Neural cell (in vitro differentiated cells): ENCODE results near the gene ANP32D. TPM values are rescaled to one million over a fixed set of nuclear protein-coding genes. Genes with fewer than 3 reads are reported as not detected.
"Not testable (repeated sequence)": the region's sequence is repeated elsewhere in the genome, so short reads cannot be mapped to it uniquely, and the experiment has no call there.

Experiments used
- H2AFZ ChIP-seq: fragments of 200-600, 300-800 bp; sonication (generic), shearing (Covaris generic); 2 replicates; pipeline ENCODE4 v1.6.0; 2014; ENCODE audit warnings: low read depth, mild to moderate bottlenecking, antibody characterized with exemption, low read length, moderate library complexity
- H3F3A ChIP-seq: fragments of 200-600 bp; shearing (Covaris generic); 2 replicates; pipeline ENCODE4 v1.6.1; 2016; ENCODE audit warnings: mild to moderate bottlenecking, moderate library complexity, mixed read lengths, antibody characterized with exemption, low read length; ENCODE audit not compliant: insufficient read depth, poor library complexity, severe bottlenecking
- H3K27ac ChIP-seq: fragments of 200-600, 300-800 bp; sonication (generic), shearing (Covaris generic); 2 replicates; pipeline ENCODE4 v1.5.1; 2014; ENCODE audit warnings: mild to moderate bottlenecking, low read length, moderate library complexity
- H3K27me3 ChIP-seq: fragments of 300-800, 200-600 bp; sonication (generic), shearing (Covaris generic); 2 replicates; pipeline ENCODE4 v1.6.0; 2014; ENCODE audit warnings: mild to moderate bottlenecking, low read depth, low read length, moderate library complexity; ENCODE audit not compliant: insufficient read depth
- H3K36me3 ChIP-seq: fragments of 300-800, 200-600 bp; sonication (generic), shearing (Covaris generic); 2 replicates; pipeline ENCODE4 v1.5.1; 2014; ENCODE audit warnings: mild to moderate bottlenecking, antibody characterized with exemption, low read length, moderate library complexity; ENCODE audit not compliant: insufficient read depth
- H3K4me2 ChIP-seq: fragments of 300-800, 200-600 bp; sonication (generic), shearing (Covaris generic); 2 replicates; pipeline ENCODE4 v1.6.0; 2014; ENCODE audit warnings: mild to moderate bottlenecking, low read length
- H3K4me3 ChIP-seq: fragments of 300-800, 200-600 bp; sonication (generic), shearing (Covaris generic); 2 replicates; pipeline ENCODE4 v1.5.1; 2014; ENCODE audit warnings: mild to moderate bottlenecking, low read length, moderate library complexity
- H3K79me2 ChIP-seq: fragments of 200-600 bp; shearing (Covaris generic); replicated peaks from 2 replicates; pipeline ENCODE4 v1.6.0; 2014; ENCODE audit warnings: mild to moderate bottlenecking, low read length, moderate library complexity; ENCODE audit not compliant: insufficient read depth
- H3K9ac ChIP-seq: fragments of 300-800, 200-600 bp; sonication (generic), shearing (Covaris generic); 2 replicates; pipeline ENCODE4 v1.6.1; 2016; ENCODE audit warnings: mild to moderate bottlenecking, low read length, mixed read lengths
- H3K9me2 ChIP-seq: fragments of 200-600 bp; shearing (Covaris generic); 2 replicates; pipeline ENCODE4 v1.6.1; 2016; ENCODE audit warnings: mild to moderate bottlenecking, low read length, mixed read lengths; ENCODE audit not compliant: insufficient read depth
- H3K9me3 ChIP-seq: fragments of 200-600, 300-800 bp; sonication (generic), shearing (Covaris generic); 2 replicates; pipeline ENCODE4 v1.6.1; 2016; ENCODE audit warnings: mild to moderate bottlenecking, mixed run types, low read length, moderate library complexity, mixed read lengths
- H4K20me1 ChIP-seq: fragments of 200-600 bp; shearing (Covaris generic); 2 replicates; pipeline ENCODE4 v1.6.1; 2016; ENCODE audit warnings: mild to moderate bottlenecking, mixed run types; ENCODE audit not compliant: insufficient read depth
- CTCF ChIP-seq: fragments of 450-650 bp; IDR thresholded peaks from 2 replicates; pipeline ENCODE4 v1.5.1; 2014; ENCODE audit warnings: antibody characterized with exemption, mild to moderate bottlenecking, moderate library complexity; ENCODE audit not compliant: poor library complexity, severe bottlenecking
- EP300 ChIP-seq: fragments of 450-650 bp; conservative IDR thresholded peaks from 2 replicates; pipeline ENCODE4 v1.6.1; 2014; ENCODE audit warnings: antibody characterized with exemption, mild to moderate bottlenecking, moderate library complexity; ENCODE audit not compliant: poor library complexity, severe bottlenecking
- EZH2 ChIP-seq: fragments of 200-600, 300-800 bp; shearing (Covaris generic), sonication (generic); IDR thresholded peaks from 2 replicates; pipeline ENCODE4 v1.6.1; 2014; ENCODE audit warnings: antibody characterized with exemption, low read length, borderline replicate concordance, mild to moderate bottlenecking; ENCODE audit not compliant: insufficient read depth, poor library complexity, severe bottlenecking
- MXI1 ChIP-seq: fragments of 450-650 bp; conservative IDR thresholded peaks from 2 replicates; pipeline ENCODE4 v1.6.1; 2014; ENCODE audit warnings: antibody characterized with exemption, mild to moderate bottlenecking; ENCODE audit not compliant: poor library complexity, severe bottlenecking
- POLR2AphosphoS5 ChIP-seq: IDR thresholded peaks from 2 replicates; pipeline ENCODE4 v1.6.1; 2012
- RAD21 ChIP-seq: fragments of 450-650 bp; conservative IDR thresholded peaks from 2 replicates; pipeline ENCODE4 v1.6.1; 2014; ENCODE audit warnings: antibody characterized with exemption, mild to moderate bottlenecking, moderate library complexity
- REST ChIP-seq: IDR thresholded peaks from 2 replicates; pipeline ENCODE4 v1.6.1; 2012; ENCODE audit warnings: borderline replicate concordance
- SMC3 ChIP-seq: fragments of 450-650 bp; conservative IDR thresholded peaks from 2 replicates; pipeline ENCODE4 v1.6.1; 2014; ENCODE audit warnings: antibody characterized with exemption, mild to moderate bottlenecking, moderate library complexity; ENCODE audit not compliant: poor library complexity
- TAF1 ChIP-seq: IDR thresholded peaks from 2 replicates; pipeline ENCODE4 v1.6.1; 2012; ENCODE audit warnings: low read depth
- polyA plus RNA-seq: library from polyadenylated mRNA; depleted of rRNA; stranded (reverse); fragments of >200 nt; gene quantifications from 2 replicates; pipeline ENCODE4 v1.2.3, GENCODE V29; 2014

The ANP32D gene
- polyA plus RNA-seq, 1 donor from 2014 or later = not detected

GRCh38 chr12:48424644-48425043, 47.7 kb upstream of the ANP32D start:
- TF ChIP-seq REST (no peak), POLR2AphosphoS5 (no peak), TAF1 (no peak), CTCF (no peak), EP300 (no peak), MXI1 (no peak), EZH2 (no peak)
- H3F3A ChIP-seq = no peaks in the 10 kb centered on the region
- no peak overlapping the region for H3K4me2 ChIP-seq
- no peak overlapping the region for H3K27ac ChIP-seq
- no peak overlapping the region for H2AFZ ChIP-seq
- no peaks in the 10 kb centered on the region for H3K79me2 ChIP-seq
- no peaks in the 10 kb centered on the region for H3K9me3 ChIP-seq
- no peak overlapping the region for H3K9ac ChIP-seq
- H3K4me3 ChIP-seq = no peak overlapping the region
- no peaks in the 10 kb centered on the region for H3K36me3 ChIP-seq
- no peaks in the 10 kb centered on the region for H4K20me1 ChIP-seq
- no peaks in the 10 kb centered on the region for H3K9me2 ChIP-seq
- no peaks in the 10 kb centered on the region for H3K27me3 ChIP-seq

- H3K27me3 ChIP-seq, H3F3A ChIP-seq, H2AFZ ChIP-seq, H3K79me2 ChIP-seq, H3K9ac ChIP-seq, H3K36me3 ChIP-seq, H3K9me2 ChIP-seq, H3K4me2 ChIP-seq, H3K9me3 ChIP-seq, H4K20me1 ChIP-seq, H3K4me3 ChIP-seq, H3K27ac ChIP-seq: not testable (repeated sequence)
Measured at GRCh38 chr12:48434016-48434415, 38.3 kb upstream of the ANP32D start.

- no peak overlapping the region for H2AFZ ChIP-seq
- TF ChIP-seq EZH2 (no peak), MXI1 (no peak), POLR2AphosphoS5 (no peak), SMC3 (no peak), RAD21 (no peak), TAF1 (no peak), REST (no peak), CTCF (no peak), EP300 (no peak)
- no peaks in the 10 kb centered on the region for H3K79me2 ChIP-seq
- H3K9me3 ChIP-seq = no peaks in the 10 kb centered on the region
- no peak overlapping the region for H3K27ac ChIP-seq
- H3K36me3 ChIP-seq = no peaks in the 10 kb centered on the region
- H3K4me3 ChIP-seq = no peak overlapping the region
- H3K9ac ChIP-seq = no peak overlapping the region
- H3K9me2 ChIP-seq = no peaks in the 10 kb centered on the region
- no peaks in the 10 kb centered on the region for H3F3A ChIP-seq
- no peaks in the 10 kb centered on the region for H3K27me3 ChIP-seq
- H3K4me2 ChIP-seq = no peak overlapping the region
- no peaks in the 10 kb centered on the region for H4K20me1 ChIP-seq
Measured at GRCh38 chr12:48441069-48441468, 31.3 kb upstream of the ANP32D start.
